HepG2 (cell line): Measurements from ENCODE around the gene SWSAP1. TPM values are rescaled to one million over a fixed set of nuclear protein-coding genes. Genes with fewer than 3 reads are reported as not detected.

Source experiments
- ATAC-seq: fragments of 200-7000 bp; cut with Tn5 transposase; 3 replicates; pipeline ENCODE4 v1.9.1; 2020; ENCODE audit warnings: mild to moderate bottlenecking, moderate library complexity
- BruUV-seq: library from RNA; stranded (reverse); fragments of 400-500 nt; replicated peaks from 2 replicates; lab custom pipeline; 2021; lab: Mats Ljungman, UMichigan
- CTCF ChIA-PET: fragments of 300-600 bp; formaldehyde crosslinking; extraction: SDS; loops from one replicate; lab custom pipeline; 2021; ENCODE audit warnings: low total read pairs, inconsistent platforms, low intra/inter-chr PET ratio; lab: Yijun Ruan, JAX
- POLR2A ChIA-PET: fragments of 350-600 bp; sonication (Branson Sonifier 250); formaldehyde crosslinking; loops from one replicate; lab custom pipeline; 2020; ENCODE audit warnings: antibody characterized with exemption, inconsistent platforms; lab: Yijun Ruan, JAX
- DNase-seq: peaks from one replicate; pipeline ENCODE4 v3.0.0-alpha.2; 2015; ENCODE audit warnings: low spot score
- FAIRE-seq: peaks from 3 replicates; lab custom pipeline; 2011; peaks lifted over from hg19 to GRCh38; lab: Jason Lieb, UNC
- H2AFZ ChIP-seq: one replicate; pipeline ENCODE4 v1.6.1; 2011; ENCODE audit warnings: low read length, inconsistent platforms
- H3K27ac ChIP-seq: fragments of 300-600 bp; 3 replicates; pipeline ENCODE4 v1.8.0; 2011; ENCODE audit warnings: mixed run types, mild to moderate bottlenecking, mixed read lengths, low read length, inconsistent platforms; ENCODE audit not compliant: insufficient read depth; ENCODE audit errors: extremely low read length
- H3K27me3 ChIP-seq, 2 experiments: fragments of 200-600 bp in 1 of 2; 2 replicates in 1 of 2; 3 replicates in 1 of 2; pipeline versions ENCODE4 v1.6.0 to v1.8.0; 2011; ENCODE audit warnings: low read length in 2 of 2, mild to moderate bottlenecking in 2 of 2, moderate library complexity in 2 of 2, inconsistent platforms in 1 of 2; ENCODE audit not compliant: insufficient read depth in 2 of 2, control insufficient read depth in 1 of 2
- H3K36me3 ChIP-seq, 2 experiments: fragments of 200-600 bp in 1 of 2; replicated peaks in 1 of 2; 2 replicates in 1 of 2; 3 replicates in 1 of 2; pipeline versions ENCODE4 v1.5.1 to v1.8.0; 2011; ENCODE audit warnings: low read length in 2 of 2, inconsistent platforms in 1 of 2; ENCODE audit not compliant: insufficient read depth in 2 of 2, control insufficient read depth in 1 of 2
- H3K4me1 ChIP-seq: 2 replicates; pipeline ENCODE4 v1.5.1; 2012; ENCODE audit warnings: low read length, inconsistent platforms; ENCODE audit not compliant: insufficient read depth
- H3K4me2 ChIP-seq: 2 replicates; pipeline ENCODE4 v1.6.0; 2011; ENCODE audit warnings: low read depth, low read length, inconsistent platforms
- H3K4me3 ChIP-seq, 3 experiments: fragments of 200-600 bp in 1 of 3; sonication (generic), shearing (Covaris generic) in 1 of 3; replicated peaks in 1 of 3; 2 replicates each; pipeline ENCODE4 v1.5.1; 2011 to 2016; ENCODE audit warnings: low read length in 3 of 3, inconsistent platforms in 2 of 3, low read depth in 2 of 3, mild to moderate bottlenecking in 2 of 3, control low read depth in 1 of 3, mixed read lengths in 1 of 3; ENCODE audit not compliant: insufficient read depth in 1 of 3
- H3K79me2 ChIP-seq: one replicate; pipeline ENCODE4 v1.6.1; 2011; ENCODE audit warnings: low read length, inconsistent platforms; ENCODE audit not compliant: insufficient read depth
- H3K9ac ChIP-seq: 2 replicates; pipeline ENCODE4 v1.6.0; 2011; ENCODE audit warnings: mild to moderate bottlenecking, low read depth, low read length, inconsistent platforms; ENCODE audit not compliant: insufficient read depth
- H3K9me3 ChIP-seq: 2 replicates; pipeline ENCODE4 v1.5.1; 2012; ENCODE audit warnings: mild to moderate bottlenecking, low read length
- H4K20me1 ChIP-seq: 2 replicates; pipeline ENCODE4 v1.6.0; 2011; ENCODE audit warnings: inconsistent platforms, mild to moderate bottlenecking, low read length, moderate library complexity; ENCODE audit not compliant: insufficient read depth
- FIP1L1 ChIP-seq: fragments of 200-400 bp; formaldehyde crosslinking; IDR thresholded peaks from 2 replicates; pipeline ENCODE4 v1.6.1; 2018; ENCODE audit warnings: low read depth, mild to moderate bottlenecking, low read length, moderate library complexity, borderline replicate concordance; ENCODE audit not compliant: insufficient read depth
- MBD4 ChIP-seq: IDR thresholded peaks from 2 replicates; pipeline ENCODE4 v1.6.1; 2012; ENCODE audit warnings: low read length, inconsistent platforms, borderline replicate concordance
- RORA ChIP-seq: sonication (generic); formaldehyde crosslinking; IDR thresholded peaks from 2 replicates; pipeline ENCODE4 v1.5.0; 2020; ENCODE audit warnings: mild to moderate bottlenecking, missing genetic modification reagents, moderate library complexity
- SPEN ChIP-seq: sonication (generic); formaldehyde crosslinking; IDR thresholded peaks from 2 replicates; pipeline ENCODE4 v1.5.1; 2020; ENCODE audit warnings: low read depth, mild to moderate bottlenecking, missing genetic modification reagents
- SRF ChIP-seq: IDR thresholded peaks from 2 replicates; pipeline ENCODE4 v1.6.1; 2011; ENCODE audit warnings: mild to moderate bottlenecking, low read depth, low read length, moderate library complexity
- TAF1 ChIP-seq: sonication (generic); formaldehyde crosslinking; IDR thresholded peaks from 2 replicates; pipeline ENCODE4 v1.4.0; 2020; ENCODE audit warnings: missing genetic modification reagents
- TFAP4 ChIP-seq: sonication (generic); IDR thresholded peaks from 2 replicates; pipeline ENCODE4 v1.6.1; 2016; ENCODE audit warnings: low read depth, borderline replicate concordance
- ZNF234 ChIP-seq: sonication (generic); formaldehyde crosslinking; conservative IDR thresholded peaks from 2 replicates; pipeline ENCODE4 v1.5.1; 2020; ENCODE audit warnings: mild to moderate bottlenecking, missing genetic modification reagents
- ZNF263 ChIP-seq: sonication (generic); formaldehyde crosslinking; IDR thresholded peaks from 2 replicates; pipeline ENCODE4 v1.4.0; 2020; ENCODE audit warnings: missing genetic modification reagents
- ZNF788 ChIP-seq: sonication (generic); formaldehyde crosslinking; IDR thresholded peaks from 2 replicates; pipeline ENCODE4 v1.5.0; 2020; ENCODE audit warnings: mild to moderate bottlenecking, missing genetic modification reagents, borderline replicate concordance
- WGBS: methylation state at CpG from one replicate; pipeline ENCODE4 v1.1.6; 2017; ENCODE audit warnings: low lambda C conversion rate; 5-methylcytosine and 5-hydroxymethylcytosine counted together
- in situ Hi-C: cut with HindIII; loops from 2 replicates; pipeline ENCODE4 v1.10.0; 2017; ENCODE audit warnings: low pct_unique_long_range_greater_than_20kb; ENCODE audit not compliant: extremely low pct_ligation_motif_present
- intact Hi-C: fragments of 100-400 bp; cut with micrococcal nuclease; formaldehyde crosslinking; loops from one replicate; pipeline ENCODE4 v1.10.0; 2022; ENCODE audit not compliant: unreplicated experiment
- polyA plus RNA-seq, 8 experiments: library from polyadenylated mRNA; depleted of rRNA in 3 of 8; stranded (reverse) in 7 of 8; unstranded in 1 of 8; fragments of >200 nt; fragmentation: Illumina TruSeq in 4 of 8; extraction: Trizol in 4 of 8; gene quantifications; 2 replicates each; pipeline versions ENCODE4 v1.2.1 to v1.2.3, GENCODE V29; 2011 to 2016; ENCODE audit warnings: low read depth in 4 of 8, missing spikeins in 1 of 8, mixed read lengths in 1 of 8; ENCODE audit not compliant: insufficient read depth in 1 of 8
- total RNA-seq, 5 experiments: library from RNA; depleted of rRNA; stranded (reverse); fragments of >200 nt; fragmentation: Illumina TruSeq; extraction: Trizol; gene quantifications; 2 replicates each; pipeline ENCODE4 v1.2.3, GENCODE V29; 2016; ENCODE audit warnings: low read depth in 1 of 5

Gene SWSAP1
- total and polyA plus RNA-seq, 2 of the 13 experiments (the other 11 are each of a cell fraction or from before 2014, with no cell fraction given), result 2.7 to 3.3 TPM

DNA sequence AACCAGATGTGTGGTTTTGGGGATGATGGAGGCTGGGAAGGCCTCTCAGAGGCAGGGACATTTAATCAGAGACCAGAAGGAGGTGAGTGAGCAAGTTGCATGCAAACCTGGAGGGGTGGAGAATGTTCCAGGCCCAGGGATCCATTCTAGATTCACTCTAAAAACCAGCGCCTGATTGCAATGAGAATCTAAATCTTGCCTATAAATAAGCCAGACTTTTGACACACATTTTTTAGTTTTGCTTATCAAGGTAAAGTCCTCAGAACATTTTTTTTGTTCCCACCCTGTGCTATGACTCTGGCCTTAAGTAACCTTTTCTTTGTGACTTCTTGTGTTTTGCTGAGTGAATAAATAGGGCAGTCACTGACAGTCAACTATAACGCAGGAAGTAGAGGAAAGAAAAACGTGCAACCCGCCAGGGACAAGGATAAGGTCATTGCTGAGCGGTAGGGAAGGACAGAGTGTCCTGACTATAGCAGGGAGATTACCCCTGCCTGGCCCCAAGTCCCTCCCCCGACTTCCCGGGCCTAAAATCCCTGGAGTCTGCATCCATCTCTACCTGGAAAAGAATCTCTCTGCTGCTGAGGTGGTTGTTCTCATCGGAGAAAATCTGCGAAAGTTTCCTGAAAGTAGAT, 30.2 kb downstream of the SWSAP1 start:
- Histone ChIP-seq H3K27ac (no peak overlapping the region), H3K9me3 (no peaks in the 10 kb centered on the region), H3K9ac (no peak overlapping the region), H3K4me1 (no peaks in the 10 kb centered on the region), H3K36me3 (no peaks in the 10 kb centered on the region), H2AFZ (no peak overlapping the region), H3K4me2 (no peak overlapping the region), H3K79me2 (no peaks in the 10 kb centered on the region), H4K20me1 (no peaks in the 10 kb centered on the region), H3K27me3 (no peaks in the 10 kb centered on the region), H3K4me3 (no peak overlapping the region)
- intact Hi-C loops (no loop called here), in situ Hi-C loops (no loop called here)
- ChIA-PET CTCF (no interaction called here), POLR2A (no interaction called here)
- ATAC-seq, result no peak
- BruUV-seq, result no TSS peak
- no peak for TF ChIP-seq SPEN (CRISPR knock-in tag)
- TF ChIP-seq RORA, result no peak
- TF ChIP-seq ZNF234, result no peak
- TF ChIP-seq TFAP4, result no peak
- no peak for TF ChIP-seq TAF1 (CRISPR knock-in tag)
- TF ChIP-seq SRF, result no peak
- TF ChIP-seq MBD4, result no peak
- TF ChIP-seq FIP1L1, result no peak
- no peak for TF ChIP-seq ZNF263
- no peak for TF ChIP-seq ZNF788
- DNase-seq, result no peak
- 68% methylated on average over 9 of the region's 9 CpGs for WGBS
- no peak for FAIRE-seq
